ENCODE data around the gene PNPLA6.

The PNPLA6 gene

DNA sequence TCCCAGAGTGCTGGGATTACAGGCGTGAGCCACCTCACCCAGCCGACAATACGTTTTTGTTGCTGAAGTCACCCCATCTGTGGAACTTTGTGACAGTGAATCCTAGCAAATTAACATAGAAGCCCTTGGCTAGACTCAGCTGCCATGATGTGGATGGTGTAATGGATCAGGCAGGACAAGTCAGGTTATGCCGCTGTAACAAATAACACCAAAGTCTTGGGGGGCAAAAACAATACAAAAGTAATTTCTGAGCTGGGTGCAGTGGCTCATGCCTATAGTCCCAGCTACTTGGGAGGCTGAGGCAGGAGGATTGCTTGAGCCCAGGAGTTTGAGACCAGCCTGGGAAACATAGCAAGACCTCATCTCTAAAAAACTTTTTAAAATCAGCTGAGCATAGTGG, 29.3 kb downstream of the PNPLA6 start:
- no peaks in the 10 kb centered on the region for H4K20me1 ChIP-seq (ENCODE audit: control insufficient read depth, insufficient read depth, low read depth, low read length)
- H3K36me3 ChIP-seq (ENCODE audit: control insufficient read depth, low read length): no peaks in the 10 kb centered on the region
- no peak overlapping the region for H3K4me2 ChIP-seq (ENCODE audit: low read length)
- no peaks in the 10 kb centered on the region for H3K4me1 ChIP-seq (ENCODE audit: control insufficient read depth, low read length)
- no peaks in the 10 kb centered on the region for H3K27me3 ChIP-seq (ENCODE audit: control insufficient read depth, low read length)
- H3K9me2 ChIP-seq (replicated peaks; ENCODE audit: control insufficient read depth, low read length): no peaks in the 10 kb centered on the region
- no peak overlapping the region for H3K27ac ChIP-seq (ENCODE audit: low read depth, low read length)
- no peak for TF ChIP-seq EZH2phosphoT487 (IDR thresholded peaks at IDR 0.05; ENCODE audit: borderline replicate concordance, low read length)
- TF ChIP-seq, protein P1, sequence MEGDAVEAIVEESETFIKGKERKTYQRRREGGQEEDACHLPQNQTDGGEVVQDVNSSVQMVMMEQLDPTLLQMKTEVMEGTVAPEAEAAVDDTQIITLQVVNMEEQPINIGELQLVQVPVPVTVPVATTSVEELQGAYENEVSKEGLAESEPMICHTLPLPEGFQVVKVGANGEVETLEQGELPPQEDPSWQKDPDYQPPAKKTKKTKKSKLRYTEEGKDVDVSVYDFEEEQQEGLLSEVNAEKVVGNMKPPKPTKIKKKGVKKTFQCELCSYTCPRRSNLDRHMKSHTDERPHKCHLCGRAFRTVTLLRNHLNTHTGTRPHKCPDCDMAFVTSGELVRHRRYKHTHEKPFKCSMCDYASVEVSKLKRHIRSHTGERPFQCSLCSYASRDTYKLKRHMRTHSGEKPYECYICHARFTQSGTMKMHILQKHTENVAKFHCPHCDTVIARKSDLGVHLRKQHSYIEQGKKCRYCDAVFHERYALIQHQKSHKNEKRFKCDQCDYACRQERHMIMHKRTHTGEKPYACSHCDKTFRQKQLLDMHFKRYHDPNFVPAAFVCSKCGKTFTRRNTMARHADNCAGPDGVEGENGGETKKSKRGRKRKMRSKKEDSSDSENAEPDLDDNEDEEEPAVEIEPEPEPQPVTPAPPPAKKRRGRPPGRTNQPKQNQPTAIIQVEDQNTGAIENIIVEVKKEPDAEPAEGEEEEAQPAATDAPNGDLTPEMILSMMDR (IDR thresholded peaks at IDR 0.05; ENCODE audit: low read depth, low read length, poor library complexity, severe bottlenecking): no peak
- no peaks in the 10 kb centered on the region for H3K79me2 ChIP-seq (ENCODE audit: control insufficient read depth, low read length)
- H3K9me3 ChIP-seq (ENCODE audit: control insufficient read depth, insufficient read depth, low read length): no peaks in the 10 kb centered on the region
- no peak overlapping the region for H3K4me3 ChIP-seq (ENCODE audit: low read length)
- no peaks in the 10 kb centered on the region for H3F3A ChIP-seq (ENCODE audit: control insufficient read depth, insufficient read depth)

DNA sequence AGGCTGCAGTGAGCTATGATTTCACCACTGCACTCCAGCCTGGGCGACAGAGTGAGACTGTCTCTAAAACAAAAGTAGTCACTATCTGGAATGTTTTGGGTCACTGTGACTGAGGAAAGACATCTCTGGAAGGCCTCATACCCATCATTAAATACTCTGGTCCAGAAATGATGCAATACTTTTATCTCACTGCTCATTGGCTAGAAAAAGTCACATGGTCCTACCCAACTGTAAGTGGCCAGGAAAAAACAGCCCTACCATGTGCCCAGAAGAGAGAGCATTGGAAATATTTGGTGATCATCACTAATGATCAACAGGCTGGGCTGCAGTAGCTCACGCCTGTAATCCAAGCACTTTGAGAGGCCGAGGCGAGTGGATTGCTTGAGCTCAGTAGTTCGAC, 29.8 kb downstream of the PNPLA6 start:
- Histone ChIP-seq H3K4me3 (ENCODE audit: low read length) (no peak overlapping the region), H3K9me2 (replicated peaks; ENCODE audit: control insufficient read depth, low read length) (no peaks in the 10 kb centered on the region), H3K36me3 (ENCODE audit: control insufficient read depth, low read length) (no peaks in the 10 kb centered on the region), H3K27ac (ENCODE audit: low read depth, low read length) (no peak overlapping the region), H3K4me2 (ENCODE audit: low read length) (no peak overlapping the region), H3K4me1 (ENCODE audit: control insufficient read depth, low read length) (no peaks in the 10 kb centered on the region), H3K79me2 (ENCODE audit: control insufficient read depth, low read length) (no peaks in the 10 kb centered on the region), H3F3A (ENCODE audit: control insufficient read depth, insufficient read depth) (no peaks in the 10 kb centered on the region), H3K27me3 (ENCODE audit: control insufficient read depth, low read length) (no peaks in the 10 kb centered on the region), H3K9me3 (ENCODE audit: control insufficient read depth, insufficient read depth, low read length) (no peaks in the 10 kb centered on the region), H4K20me1 (ENCODE audit: control insufficient read depth, insufficient read depth, low read depth, low read length) (no peaks in the 10 kb centered on the region)
- TF ChIP-seq, protein P1 (IDR thresholded peaks at IDR 0.05; ENCODE audit: low read depth, low read length, poor library complexity, severe bottlenecking): no peak
- TF ChIP-seq EZH2phosphoT487 (IDR thresholded peaks at IDR 0.05; ENCODE audit: borderline replicate concordance, low read length): no peak

DNA sequence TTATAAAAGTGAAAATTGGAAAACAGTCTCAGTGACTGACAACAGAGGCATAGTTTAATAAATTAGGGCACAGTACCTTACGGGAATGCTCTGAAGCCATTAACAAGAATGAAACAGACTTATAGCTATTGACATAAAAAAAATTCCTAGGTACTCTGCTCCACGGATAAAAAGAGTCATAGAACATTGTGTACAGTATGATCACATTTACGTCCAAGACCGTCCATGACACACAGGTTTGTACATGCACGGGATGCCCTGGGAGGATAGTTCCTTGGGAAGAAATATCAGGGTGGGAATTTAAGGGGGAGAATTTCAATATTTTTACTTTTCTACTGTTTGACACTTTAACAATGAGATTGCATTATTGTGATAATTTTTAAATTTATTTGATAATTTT, 35.2 kb downstream of the PNPLA6 start:
- Histone ChIP-seq H3K27ac (ENCODE audit: low read depth, low read length) (no peak overlapping the region), H3K9me2 (replicated peaks; ENCODE audit: control insufficient read depth, low read length) (no peaks in the 10 kb centered on the region), H3K4me3 (ENCODE audit: low read length) (no peak overlapping the region), H4K20me1 (ENCODE audit: control insufficient read depth, insufficient read depth, low read depth, low read length) (no peaks in the 10 kb centered on the region), H3K36me3 (ENCODE audit: control insufficient read depth, low read length) (no peaks in the 10 kb centered on the region), H3K4me2 (ENCODE audit: low read length) (no peak overlapping the region), H3K9me3 (ENCODE audit: control insufficient read depth, insufficient read depth, low read length) (no peaks in the 10 kb centered on the region), H3F3A (ENCODE audit: control insufficient read depth, insufficient read depth) (no peaks in the 10 kb centered on the region), H3K79me2 (ENCODE audit: control insufficient read depth, low read length) (no peaks in the 10 kb centered on the region), H3K27me3 (ENCODE audit: control insufficient read depth, low read length) (no peaks in the 10 kb centered on the region), H3K4me1 (ENCODE audit: control insufficient read depth, low read length) (no peaks in the 10 kb centered on the region)
- TF ChIP-seq EZH2phosphoT487 (IDR thresholded peaks at IDR 0.05; ENCODE audit: borderline replicate concordance, low read length): no peak
- TF ChIP-seq, protein P1 (IDR thresholded peaks at IDR 0.05; ENCODE audit: low read depth, low read length, poor library complexity, severe bottlenecking): no peak
